ENCODE measurements around the gene TPGS1. TPM values are rescaled to one million over a fixed set of nuclear protein-coding genes. Genes with fewer than 3 reads are reported as not detected.
A peak's percentile ranks its signal among the peaks of the same experiment; 100 is the strongest.

Gene TPGS1
- total RNA-seq, 2 donors from 2014 or later: 6.3 to 14.1 TPM

- H3K27me3 Mint-ChIP-seq: no peaks in the 10 kb centered on the region
- H3K27ac Mint-ChIP-seq: peak overlapping the region; percentile 18
- no peak for ATAC-seq (replicated peaks)
- H3K4me3 Mint-ChIP-seq: no peak overlapping the region
- H3K4me1 Mint-ChIP-seq: peaks cover 20% of the 10 kb centered on the region
- no peaks in the 10 kb centered on the region for H3K9me3 Mint-ChIP-seq
- peaks cover 6% of the 10 kb centered on the region for H3K36me3 Mint-ChIP-seq (ENCODE audit: low read depth)
Measured at GRCh38 chr19:514166-514663, 6.9 kb downstream of the TPGS1 start.

GRCh38 chr19:517721-518597, 10.7 kb downstream of the TPGS1 start:
- peaks cover 12% of the 10 kb centered on the region for H3K4me1 Mint-ChIP-seq
- no peaks in the 10 kb centered on the region for H3K36me3 Mint-ChIP-seq (ENCODE audit: low read depth)
- H3K9me3 Mint-ChIP-seq: no peaks in the 10 kb centered on the region
- H3K4me3 Mint-ChIP-seq: no peak overlapping the region
- H3K27me3 Mint-ChIP-seq: no peaks in the 10 kb centered on the region
- ATAC-seq (replicated peaks): no peak
- H3K27ac Mint-ChIP-seq: no peak overlapping the region

GRCh38 chr19:518598-519231, 11.4 kb downstream of the TPGS1 start:
- Mint-ChIP-seq H3K9me3 (no peaks in the 10 kb centered on the region), H3K36me3 (ENCODE audit: low read depth) (no peaks in the 10 kb centered on the region), H3K27me3 (no peaks in the 10 kb centered on the region), H3K27ac (no peak overlapping the region), H3K4me1 (peaks cover 12% of the 10 kb centered on the region), H3K4me3 (no peak overlapping the region)
- ATAC-seq (replicated peaks): peak; percentile 77

GRCh38 chr19:519449-519865, 12.2 kb downstream of the TPGS1 start:
- no peaks in the 10 kb centered on the region for H3K27me3 Mint-ChIP-seq
- ATAC-seq (replicated peaks): no peak
- H3K4me3 Mint-ChIP-seq: no peak overlapping the region
- H3K9me3 Mint-ChIP-seq: no peaks in the 10 kb centered on the region
- peaks cover 5% of the 10 kb centered on the region for H3K4me1 Mint-ChIP-seq
- H3K36me3 Mint-ChIP-seq (ENCODE audit: low read depth): no peaks in the 10 kb centered on the region
- no peak overlapping the region for H3K27ac Mint-ChIP-seq

- ATAC-seq (replicated peaks): no peak
- Mint-ChIP-seq H3K36me3 (ENCODE audit: low read depth) (no peaks in the 10 kb centered on the region), H3K9me3 (no peaks in the 10 kb centered on the region), H3K4me1 (no peaks in the 10 kb centered on the region), H3K27ac (no peak overlapping the region), H3K27me3 (peaks cover 3% of the 10 kb centered on the region), H3K4me3 (no peak overlapping the region)
Measured at GRCh38 chr19:522726-523125, 15.4 kb downstream of the TPGS1 start.

- H3K4me3 Mint-ChIP-seq: no peak overlapping the region
- no peaks in the 10 kb centered on the region for H3K9me3 Mint-ChIP-seq
- no peak overlapping the region for H3K27ac Mint-ChIP-seq
- H3K27me3 Mint-ChIP-seq: peaks cover 3% of the 10 kb centered on the region
- no peaks in the 10 kb centered on the region for H3K36me3 Mint-ChIP-seq (ENCODE audit: low read depth)
- H3K4me1 Mint-ChIP-seq: no peaks in the 10 kb centered on the region
- ATAC-seq (replicated peaks): no peak
Measured at GRCh38 chr19:524062-524674, 16.9 kb downstream of the TPGS1 start.

GRCh38 chr19:525029-525428, 17.7 kb downstream of the TPGS1 start:
- Mint-ChIP-seq H3K27ac (no peak overlapping the region), H3K4me3 (no peak overlapping the region), H3K9me3 (no peaks in the 10 kb centered on the region), H3K36me3 (ENCODE audit: low read depth) (no peaks in the 10 kb centered on the region), H3K4me1 (no peaks in the 10 kb centered on the region), H3K27me3 (peaks cover 3% of the 10 kb centered on the region)
- ATAC-seq (replicated peaks): no peak

GRCh38 chr19:525857-526419, 18.6 kb downstream of the TPGS1 start:
- no peak for ATAC-seq (replicated peaks)
- Mint-ChIP-seq H3K4me3 (no peak overlapping the region), H3K27me3 (peaks cover 3% of the 10 kb centered on the region), H3K9me3 (no peaks in the 10 kb centered on the region), H3K27ac (no peak overlapping the region), H3K4me1 (no peaks in the 10 kb centered on the region), H3K36me3 (ENCODE audit: low read depth) (no peaks in the 10 kb centered on the region)

- peak overlapping the region; percentile 63 for H3K4me3 Mint-ChIP-seq
- ATAC-seq (replicated peaks): no peak
- H3K27me3 Mint-ChIP-seq: peaks cover 3% of the 10 kb centered on the region
- no peaks in the 10 kb centered on the region for H3K36me3 Mint-ChIP-seq (ENCODE audit: low read depth)
- H3K4me1 Mint-ChIP-seq: no peaks in the 10 kb centered on the region
- no peaks in the 10 kb centered on the region for H3K9me3 Mint-ChIP-seq
- no peak overlapping the region for H3K27ac Mint-ChIP-seq
Measured at GRCh38 chr19:530134-531008, 23.1 kb downstream of the TPGS1 start.

GRCh38 chr19:531009-531752, 23.9 kb downstream of the TPGS1 start:
- no peak overlapping the region for H3K27ac Mint-ChIP-seq
- H3K27me3 Mint-ChIP-seq: peaks cover 3% of the 10 kb centered on the region
- H3K9me3 Mint-ChIP-seq: no peaks in the 10 kb centered on the region
- no peaks in the 10 kb centered on the region for H3K36me3 Mint-ChIP-seq (ENCODE audit: low read depth)
- peak overlapping the region; percentile 86 for H3K4me3 Mint-ChIP-seq
- H3K4me1 Mint-ChIP-seq: no peaks in the 10 kb centered on the region
- ATAC-seq (replicated peaks): peak; percentile 77

- H3K9me3 Mint-ChIP-seq: no peaks in the 10 kb centered on the region
- H3K27ac Mint-ChIP-seq: peak within 1 kb of the TSS; percentile 85
- peak within 1 kb of the TSS; percentile 86 for H3K4me3 Mint-ChIP-seq
- H3K27me3 Mint-ChIP-seq: no peaks in the 10 kb centered on the region
- no peaks in the 10 kb centered on the region for H3K4me1 Mint-ChIP-seq
- H3K36me3 Mint-ChIP-seq (ENCODE audit: low read depth): no peaks in the 10 kb centered on the region
- ATAC-seq (replicated peaks): peak; percentile 31
Measured at GRCh38 chr19:531753-532560, 24.7 kb downstream of the TPGS1 start, which contains the start of gene CDC34. Gene CDC34 (plus strand): TSS chr19:531760. CDS start chr19:531932, 172 bp downstream.

GRCh38 chr19:532561-533363, 25.5 kb downstream of the TPGS1 start:
- no peaks in the 10 kb centered on the region for H3K27me3 Mint-ChIP-seq
- peak overlapping the region; percentile 85 for H3K27ac Mint-ChIP-seq
- H3K4me1 Mint-ChIP-seq: no peaks in the 10 kb centered on the region
- H3K4me3 Mint-ChIP-seq: peak overlapping the region; percentile 86
- no peaks in the 10 kb centered on the region for H3K9me3 Mint-ChIP-seq
- ATAC-seq (replicated peaks): peak; percentile 31
- peaks cover 2% of the 10 kb centered on the region for H3K36me3 Mint-ChIP-seq (ENCODE audit: low read depth)
